ENCODE measurements around the gene EPS15.

- TF ChIP-seq CTCF (IDR thresholded peaks at IDR 0.05) (no peak), POLR2A (IDR thresholded peaks at IDR 0.05) (no peak), POLR2AphosphoS5 (IDR thresholded peaks at IDR 0.05) (no peak), EP300 (IDR thresholded peaks at IDR 0.05) (no peak)
Observed at GRCh38 chr1:51359879-51360278, 159.2 kb downstream of the EPS15 start.
